ENCODE measurements around the gene ZNF221.

- TF ChIP-seq EZH2 (IDR thresholded peaks at IDR 0.05; ENCODE audit: insufficient read depth, poor library complexity, severe bottlenecking) (no peak), EZH2phosphoT487 (IDR thresholded peaks at IDR 0.05; ENCODE audit: insufficient read depth, low read depth) (no peak)
These were observed 9.4 kb downstream of the ZNF221 start for GRCh38 chr19:43960411-43960810.
